Loucy (cell line): ENCODE data around the gene EEA1.

Experiments used
- H2AFZ ChIP-seq: fragments of 200-600 bp; sonication (generic); 2 replicates; pipeline ENCODE4 v1.6.0; 2016; ENCODE audit warnings: antibody characterized with exemption, mild to moderate bottlenecking, low read length, moderate library complexity
- H3F3A ChIP-seq: fragments of 200-600 bp; 2 replicates; pipeline ENCODE4 v1.6.0; 2016; ENCODE audit warnings: antibody characterized with exemption, low read depth, mild to moderate bottlenecking
- H3K27me3 ChIP-seq: fragments of 200-600 bp; sonication (generic); 2 replicates; pipeline ENCODE4 v1.6.1; 2014; ENCODE audit warnings: low read length, mild to moderate bottlenecking; ENCODE audit not compliant: insufficient read depth, poor library complexity, severe bottlenecking
- H3K36me3 ChIP-seq: fragments of 200-600 bp; sonication (generic); 2 replicates; pipeline ENCODE4 v1.6.1; 2016; ENCODE audit warnings: low read length; ENCODE audit not compliant: insufficient read depth
- H3K4me1 ChIP-seq: fragments of 200-600 bp; sonication (generic); 2 replicates; pipeline ENCODE4 v1.5.1; 2014; ENCODE audit warnings: low read length, mild to moderate bottlenecking; ENCODE audit not compliant: insufficient read depth, poor library complexity, severe bottlenecking
- H3K4me2 ChIP-seq: fragments of 200-600 bp; sonication (generic); 2 replicates; pipeline ENCODE4 v1.6.0; 2014; ENCODE audit warnings: antibody characterized with exemption, low read length, low read depth, mild to moderate bottlenecking; ENCODE audit not compliant: poor library complexity, severe bottlenecking
- H3K4me3 ChIP-seq: fragments of 200-600 bp; sonication (generic); 2 replicates; pipeline ENCODE4 v1.5.1; 2014; ENCODE audit warnings: low read length, mild to moderate bottlenecking, mixed read lengths; ENCODE audit not compliant: poor library complexity, severe bottlenecking
- H3K79me2 ChIP-seq: fragments of 200-600 bp; sonication (generic); 2 replicates; pipeline ENCODE4 v1.6.1; 2014; ENCODE audit warnings: low read length; ENCODE audit not compliant: insufficient read depth
- H3K9ac ChIP-seq: fragments of 200-600 bp; sonication (generic); 2 replicates; pipeline ENCODE4 v1.6.0; 2014; ENCODE audit warnings: mild to moderate bottlenecking, low read depth, low read length, moderate library complexity; ENCODE audit not compliant: poor library complexity, severe bottlenecking
- H3K9me2 ChIP-seq: fragments of 200-600 bp; sonication (generic); replicated peaks from 2 replicates; pipeline ENCODE4 v1.6.1; 2016; ENCODE audit warnings: low read depth, low read length, mixed read lengths
- H3K9me3 ChIP-seq: fragments of 200-600 bp; sonication (generic); 2 replicates; pipeline ENCODE4 v1.6.1; 2014; ENCODE audit warnings: mild to moderate bottlenecking, antibody characterized with exemption, low read length, low read depth; ENCODE audit not compliant: insufficient read depth
- H4K20me1 ChIP-seq: fragments of 200-600 bp; sonication (generic); 2 replicates; pipeline ENCODE4 v1.6.0; 2014; ENCODE audit warnings: antibody characterized with exemption, low read length, mild to moderate bottlenecking; ENCODE audit not compliant: insufficient read depth, poor library complexity, severe bottlenecking
- CTCF ChIP-seq: fragments of 200-600 bp; sonication (generic); conservative IDR thresholded peaks from 2 replicates; pipeline ENCODE4 v1.5.1; 2014; ENCODE audit warnings: mild to moderate bottlenecking, antibody characterized with exemption, low read length
- EZH2phosphoT487 ChIP-seq: fragments of 200-600 bp; IDR thresholded peaks from 2 replicates; pipeline ENCODE4 v1.6.1; 2018; ENCODE audit warnings: antibody characterized with exemption, mild to moderate bottlenecking, moderate library complexity, borderline replicate concordance

Gene EEA1

GRCh38 chr12:92955997-92956663 lies 27.0 kb upstream of the EEA1 start:
- Histone ChIP-seq H3K9ac (no peak overlapping the region), H3K4me1 (no peaks in the 10 kb centered on the region), H3K4me2 (no peak overlapping the region), H2AFZ (no peak overlapping the region), H3K27me3 (no peaks in the 10 kb centered on the region), H4K20me1 (no peaks in the 10 kb centered on the region), H3K79me2 (no peaks in the 10 kb centered on the region), H3K36me3 (no peaks in the 10 kb centered on the region), H3K4me3 (no peak overlapping the region), H3K9me3 (peaks cover 14% of the 10 kb centered on the region; the same call in 1 of the 2 replicates), H3K9me2 (0 out of 2 replicates have a peak, but pooled peaks cover 4% of the 10 kb centered on the region), H3F3A (no peaks in the 10 kb centered on the region)
- TF ChIP-seq EZH2phosphoT487 (no peak), CTCF (no peak)

- no peak for TF ChIP-seq CTCF
- TF ChIP-seq EZH2phosphoT487 = no peak
- Histone ChIP-seq H3K9me2 (no peaks in the 10 kb centered on the region), H3K27me3 (no peaks in the 10 kb centered on the region), H3K79me2 (no peaks in the 10 kb centered on the region), H3K4me2 (no peak overlapping the region), H3K9ac (no peak overlapping the region), H2AFZ (no peak overlapping the region), H3K4me1 (no peaks in the 10 kb centered on the region), H3K4me3 (no peak overlapping the region), H3K9me3 (peaks cover 14% of the 10 kb centered on the region; the same call in 1 of the 2 replicates), H3F3A (no peaks in the 10 kb centered on the region), H4K20me1 (no peaks in the 10 kb centered on the region), H3K36me3 (no peaks in the 10 kb centered on the region)
Measured at GRCh38 chr12:92953747-92954146, 24.7 kb upstream of the EEA1 start.

- no peak overlapping the region for H3K9ac ChIP-seq
- H3K27me3 ChIP-seq = no peaks in the 10 kb centered on the region
- no peak overlapping the region for H3K4me3 ChIP-seq
- no peaks in the 10 kb centered on the region for H3K9me2 ChIP-seq
- no peak overlapping the region for H3K4me2 ChIP-seq
- no peaks in the 10 kb centered on the region for H3K79me2 ChIP-seq
- H4K20me1 ChIP-seq = no peaks in the 10 kb centered on the region
- TF ChIP-seq EZH2phosphoT487 = no peak
- TF ChIP-seq CTCF = no peak
- H3F3A ChIP-seq = no peaks in the 10 kb centered on the region
- H3K9me3 ChIP-seq = peaks cover 14% of the 10 kb centered on the region; the same call in 1 of the 2 replicates
- no peak overlapping the region for H2AFZ ChIP-seq
- no peaks in the 10 kb centered on the region for H3K4me1 ChIP-seq
- H3K36me3 ChIP-seq = no peaks in the 10 kb centered on the region
Measured at GRCh38 chr12:92952394-92952793, 23.3 kb upstream of the EEA1 start.
